K562 (cell line): ENCODE results near the gene STAT4. TPM values are rescaled to one million over a fixed set of nuclear protein-coding genes. Genes with fewer than 3 reads are reported as not detected.

Experiments
- ADNP ChIP-seq: fragments of 200-800 bp; sonication (Bioruptor generic); IDR thresholded peaks from 2 replicates; pipeline ENCODE4 v1.6.1; 2016; ENCODE audit warnings: missing genetic modification characterization, missing compliant biosample characterization
- BHLHE40 ChIP-seq: IDR thresholded peaks from 2 replicates; pipeline ENCODE4 v1.6.1; 2011; ENCODE audit warnings: low read length, improper control_type of control experiment
- C11orf30 ChIP-seq: fragments of 450-650 bp; IDR thresholded peaks from 2 replicates; pipeline ENCODE4 v1.6.1; 2016; ENCODE audit warnings: low read depth, mild to moderate bottlenecking
- ESRRB ChIP-seq: fragments of 250-450 bp; sonication (Bioruptor Pico); IDR thresholded peaks from 2 replicates; pipeline ENCODE4 v1.5.0; 2020; ENCODE audit warnings: mild to moderate bottlenecking, moderate library complexity, borderline replicate concordance
- JUND ChIP-seq, 2 experiments: IDR thresholded peaks; 2 replicates in 1 of 2; 3 replicates in 1 of 2; pipeline ENCODE4 v1.6.1; 2011; ENCODE audit warnings: borderline replicate concordance in 2 of 2, low read depth in 2 of 2, low read length in 2 of 2, improper control_type of control experiment in 1 of 2, missing biosample characterization in 1 of 2, missing genetic modification characterization in 1 of 2, missing genetic modification reagents in 1 of 2
- KDM5B ChIP-seq: fragments of 200-600 bp; sonication (generic); IDR thresholded peaks from 2 replicates; pipeline ENCODE4 v1.6.1; 2012; ENCODE audit warnings: low read depth, mild to moderate bottlenecking, moderate library complexity, low read length, control low read depth, inconsistent platforms; ENCODE audit not compliant: insufficient replicate concordance
- MAFG ChIP-seq: fragments of 450-650 bp; conservative IDR thresholded peaks from 2 replicates; pipeline ENCODE4 v1.6.1; 2016; ENCODE audit warnings: missing genetic modification characterization, missing compliant biosample characterization
- NEUROD1 ChIP-seq: fragments of 150-350 bp; IDR thresholded peaks from 2 replicates; pipeline ENCODE4 v1.6.1; 2014; ENCODE audit warnings: borderline replicate concordance, low read length, low read depth; ENCODE audit not compliant: partially characterized antibody
- NFE2 ChIP-seq: IDR thresholded peaks from 2 replicates; pipeline ENCODE4 v1.6.1; 2014; ENCODE audit warnings: antibody characterized with exemption, low read depth
- NR2C2 ChIP-seq, 2 experiments: fragments of 200-800 bp in 1 of 2; sonication (Bioruptor generic) in 1 of 2; sonication (generic) in 1 of 2; formaldehyde crosslinking in 1 of 2; IDR thresholded peaks; 2 replicates each; pipeline versions ENCODE4 v1.6.1 to v1.8.0; 2016 to 2022; ENCODE audit warnings: mild to moderate bottlenecking in 1 of 2, missing compliant biosample characterization in 1 of 2, missing genetic modification characterization in 1 of 2, missing genetic modification reagents in 1 of 2
- PML ChIP-seq: IDR thresholded peaks from 2 replicates; pipeline ENCODE4 v1.6.1; 2012; ENCODE audit warnings: low read length, inconsistent platforms
- TBL1XR1 ChIP-seq, 2 experiments: IDR thresholded peaks; 2 replicates each; pipeline ENCODE4 v1.6.1; 2012; ENCODE audit warnings: improper control_type of control experiment in 2 of 2, low read length in 2 of 2, mild to moderate bottlenecking in 1 of 2
- THRB ChIP-seq: fragments of 450-650 bp; formaldehyde crosslinking; conservative IDR thresholded peaks from 2 replicates; pipeline ENCODE4 v1.4.0; 2022; ENCODE audit warnings: mild to moderate bottlenecking, missing genetic modification characterization
- ZNF174 ChIP-seq: fragments of 250-450 bp; sonication (Bioruptor Pico); IDR thresholded peaks from 2 replicates; pipeline ENCODE4 v1.4.0; 2020; ENCODE audit warnings: mild to moderate bottlenecking
- ZNF217 ChIP-seq: sonication (generic); formaldehyde crosslinking; IDR thresholded peaks from 2 replicates; pipeline ENCODE4 v1.8.0; 2022; ENCODE audit warnings: mild to moderate bottlenecking, missing genetic modification reagents
- ZNF592 ChIP-seq: fragments of 450-650 bp; IDR thresholded peaks from 2 replicates; pipeline ENCODE4 v1.6.1; 2017; ENCODE audit warnings: antibody characterized with exemption, mild to moderate bottlenecking
- polyA plus RNA-seq, 8 experiments: library from polyadenylated mRNA; depleted of rRNA in 4 of 8; stranded (reverse) in 5 of 8; unstranded in 3 of 8; fragments of >200 nt; fragmentation: Nextera tagmentation in 2 of 8; fragmentation: Illumina TruSeq in 1 of 8; extraction: Ambion mirVana in 2 of 8; extraction: Trizol in 1 of 8; gene quantifications; 2 replicates each; pipeline versions ENCODE4 v1.2.1 to v1.2.3, GENCODE V29; 2011 to 2014; ENCODE audit warnings: inconsistent platforms in 1 of 8, missing spikeins in 1 of 8
- total RNA-seq, 7 experiments: library from RNA; depleted of rRNA in 6 of 7; stranded (reverse); fragments of >200 nt in 6 of 7; fragmentation: Illumina TruSeq in 2 of 7; extraction: Trizol in 2 of 7; gene quantifications; 2 replicates each; pipeline versions ENCODE4 v1.2.1 to v1.2.3, GENCODE V29; 2011 to 2021; ENCODE audit warnings: low replicate concordance in 1 of 7
- TF ChIP-seq, protein P1 (sequence below), 3 experiments: fragments of 200-800 bp in 1 of 3; fragments of 250-450 bp in 1 of 3; fragments of 450-650 bp in 1 of 3; sonication (Bioruptor Pico) in 1 of 3; sonication (Bioruptor generic) in 1 of 3; formaldehyde crosslinking in 1 of 3; IDR thresholded peaks; 2 replicates each; pipeline versions ENCODE4 v1.6.1 to v1.8.0; 2016 to 2022; ENCODE audit warnings: mild to moderate bottlenecking in 2 of 3, missing genetic modification characterization in 2 of 3, missing compliant biosample characterization in 1 of 3, moderate library complexity in 1 of 3

STAT4 gene
- total and polyA plus RNA-seq, 9 of the 15 experiments (the other 6 are each of a cell fraction or from before 2014, with no cell fraction given): 0.01 to 0.06 (median 0.03) TPM; not detected in 6

DNA sequence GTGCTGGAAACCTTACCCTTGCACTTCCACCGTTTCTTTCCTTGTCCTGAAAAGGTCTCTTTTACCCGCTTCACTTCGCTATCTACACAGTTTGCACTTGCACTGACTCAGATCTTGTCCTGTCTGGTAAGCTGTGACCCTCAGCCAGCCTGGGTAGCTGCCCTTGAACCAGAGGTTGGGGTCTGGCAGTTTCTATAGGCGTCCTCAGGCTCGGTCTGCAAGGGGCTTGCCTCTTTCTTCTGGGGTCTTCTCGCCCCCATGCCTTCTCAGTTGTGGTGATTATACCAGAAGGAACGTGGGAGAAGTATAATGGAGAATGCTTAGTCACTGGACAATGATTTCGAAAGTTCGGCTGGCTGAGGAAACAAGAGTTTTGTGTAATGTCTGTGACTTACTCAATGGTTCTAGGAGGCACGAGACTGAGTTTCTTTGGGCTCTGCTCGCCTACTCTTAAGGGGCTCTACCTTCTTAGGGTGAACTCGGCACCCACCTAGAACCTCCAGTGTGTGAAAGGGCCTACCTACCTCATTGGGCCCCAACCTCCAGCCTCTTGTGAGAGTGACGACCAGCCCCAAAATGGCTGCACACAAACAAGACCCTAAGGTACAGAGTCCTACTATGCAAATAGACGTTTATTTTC, 129.9 kb downstream of the STAT4 start (continued):
- TF ChIP-seq, protein P1, sequence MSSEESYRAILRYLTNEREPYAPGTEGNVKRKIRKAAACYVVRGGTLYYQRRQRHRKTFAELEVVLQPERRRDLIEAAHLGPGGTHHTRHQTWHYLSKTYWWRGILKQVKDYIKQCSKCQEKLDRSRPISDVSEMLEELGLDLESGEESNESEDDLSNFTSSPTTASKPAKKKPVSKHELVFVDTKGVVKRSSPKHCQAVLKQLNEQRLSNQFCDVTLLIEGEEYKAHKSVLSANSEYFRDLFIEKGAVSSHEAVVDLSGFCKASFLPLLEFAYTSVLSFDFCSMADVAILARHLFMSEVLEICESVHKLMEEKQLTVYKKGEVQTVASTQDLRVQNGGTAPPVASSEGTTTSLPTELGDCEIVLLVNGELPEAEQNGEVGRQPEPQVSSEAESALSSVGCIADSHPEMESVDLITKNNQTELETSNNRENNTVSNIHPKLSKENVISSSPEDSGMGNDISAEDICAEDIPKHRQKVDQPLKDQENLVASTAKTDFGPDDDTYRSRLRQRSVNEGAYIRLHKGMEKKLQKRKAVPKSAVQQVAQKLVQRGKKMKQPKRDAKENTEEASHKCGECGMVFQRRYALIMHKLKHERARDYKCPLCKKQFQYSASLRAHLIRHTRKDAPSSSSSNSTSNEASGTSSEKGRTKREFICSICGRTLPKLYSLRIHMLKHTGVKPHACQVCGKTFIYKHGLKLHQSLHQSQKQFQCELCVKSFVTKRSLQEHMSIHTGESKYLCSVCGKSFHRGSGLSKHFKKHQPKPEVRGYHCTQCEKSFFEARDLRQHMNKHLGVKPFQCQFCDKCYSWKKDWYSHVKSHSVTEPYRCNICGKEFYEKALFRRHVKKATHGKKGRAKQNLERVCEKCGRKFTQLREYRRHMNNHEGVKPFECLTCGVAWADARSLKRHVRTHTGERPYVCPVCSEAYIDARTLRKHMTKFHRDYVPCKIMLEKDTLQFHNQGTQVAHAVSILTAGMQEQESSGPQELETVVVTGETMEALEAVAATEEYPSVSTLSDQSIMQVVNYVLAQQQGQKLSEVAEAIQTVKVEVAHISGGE (CRISPR knock-in tag; IDR thresholded peaks at IDR 0.05): peak in 1 of 3 experiments; percentile 58; a peak in 1 of 6 replicates
- TF ChIP-seq ZNF217 (CRISPR knock-in tag): no peak
- TF ChIP-seq ESRRB (CRISPR knock-in tag): no peak
- TF ChIP-seq MAFG (tag): peak; percentile 82
- peak; percentile 22; the same call in 1 of the 2 replicates for TF ChIP-seq ZNF592
- TF ChIP-seq C11orf30: peak; percentile 74
- TF ChIP-seq NEUROD1: peak; percentile 5
- TF ChIP-seq JUND (IDR thresholded peaks at IDR 0.05; ENCODE audit: borderline replicate concordance, low read depth, low read length): no peak
- 0 out of 3 replicates have a peak, but pooled peaks have one; percentile 24 for TF ChIP-seq JUND (tag; IDR thresholded peaks at IDR 0.05; ENCODE audit: borderline replicate concordance, low read depth, low read length)
- TF ChIP-seq TBL1XR1 (IDR thresholded peaks at IDR 0.05; ENCODE audit: low read length in 2 of 2): no peak
- TF ChIP-seq NFE2: peak; percentile 79
- no peak for TF ChIP-seq ZNF174 (CRISPR knock-in tag)
- TF ChIP-seq THRB (CRISPR knock-in tag): no peak
- 0 out of 2 replicates have a peak, but pooled peaks have one; percentile 18 for TF ChIP-seq PML
- no peak for TF ChIP-seq ADNP
- no peak; the same call in 1 of the 2 replicates for TF ChIP-seq NR2C2 (CRISPR knock-in tag; IDR thresholded peaks at IDR 0.05)
- 0 out of 2 replicates have a peak, but pooled peaks have one; percentile 6 for TF ChIP-seq NR2C2 (tag; IDR thresholded peaks at IDR 0.05)
- peak; percentile 25; the same call in 1 of the 2 replicates for TF ChIP-seq BHLHE40
- TF ChIP-seq KDM5B: peak; percentile 15
